Left renal cortex interstitium (tissue), 4 donors: Measurements from ENCODE around the gene MT1M. TPM values are rescaled to one million over a fixed set of nuclear protein-coding genes. Genes with fewer than 3 reads are reported as not detected.
A peak's percentile ranks its signal among the peaks of the same experiment; 100 is the strongest.
"Not testable (repeated sequence)": the region's sequence is repeated elsewhere in the genome, so short reads cannot be mapped to it uniquely, and the experiment has no call there.

Experiments used
- DNase-seq, 4 donors: peaks; one replicate each; pipeline ENCODE4 v3.0.0-alpha.2; 2013; ENCODE audit warnings: low read depth in 4 of 4, low spot score in 2 of 4, missing footprints in 1 of 4
- polyA plus RNA-seq, 4 donors: library from polyadenylated mRNA; unstranded; fragments of 120-200 nt; gene quantifications; one replicate each; pipeline ENCODE4 v1.2.1, GENCODE V29; 2013; ENCODE audit not compliant: insufficient read length in 4 of 4

Gene MT1M
- polyA plus RNA-seq, 4 donors: 0.41 to 0.96 TPM; not detected in 2

- no peak for DNase-seq
These were observed 38.1 kb downstream of the MT1M start for GRCh38 chr16:56670620-56670934.

- DNase-seq: not testable (repeated sequence)
These were observed 39.2 kb downstream of the MT1M start for GRCh38 chr16:56671691-56672090.

- DNase-seq: not testable (repeated sequence)
These were observed 39.7 kb downstream of the MT1M start for GRCh38 chr16:56672171-56672570.

GRCh38 chr16:56672761-56673536 is 40.5 kb downstream of the MT1M start:
- DNase-seq: no peak

DNA sequence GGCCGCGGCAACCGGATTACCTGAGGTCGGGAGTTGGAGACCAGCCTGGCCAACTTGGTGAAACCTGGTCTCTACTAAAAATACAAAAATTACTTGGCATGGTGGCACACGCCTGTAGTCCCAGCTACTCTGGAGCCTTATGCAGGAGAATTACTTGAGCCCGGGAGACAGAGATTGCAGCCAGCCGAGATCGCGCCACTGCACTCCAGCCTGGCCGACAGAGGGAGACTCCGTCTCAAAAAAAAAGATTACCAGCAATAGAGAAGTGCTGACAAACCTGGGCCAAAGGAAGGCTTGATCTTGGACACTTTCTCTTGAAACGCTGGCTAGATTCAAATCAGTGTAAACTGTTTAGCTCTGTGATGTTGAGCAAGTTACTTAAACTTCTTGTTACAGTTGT is 41.5 kb downstream of the MT1M start:
- no peak for DNase-seq

GRCh38 chr16:56674570-56674969 is 42.1 kb downstream of the MT1M start:
- DNase-seq: not testable (repeated sequence)

GRCh38 chr16:56675685-56676210 is 43.3 kb downstream of the MT1M start:
- no peak for DNase-seq

GRCh38 chr16:56677474-56677873 is 45.0 kb downstream of the MT1M start:
- DNase-seq: no peak

GRCh38 chr16:56679078-56679730 is 46.7 kb downstream of the MT1M start:
- DNase-seq: no peak

- no peak for DNase-seq
These were observed 47.4 kb downstream of the MT1M start for GRCh38 chr16:56679818-56680217.

DNA sequence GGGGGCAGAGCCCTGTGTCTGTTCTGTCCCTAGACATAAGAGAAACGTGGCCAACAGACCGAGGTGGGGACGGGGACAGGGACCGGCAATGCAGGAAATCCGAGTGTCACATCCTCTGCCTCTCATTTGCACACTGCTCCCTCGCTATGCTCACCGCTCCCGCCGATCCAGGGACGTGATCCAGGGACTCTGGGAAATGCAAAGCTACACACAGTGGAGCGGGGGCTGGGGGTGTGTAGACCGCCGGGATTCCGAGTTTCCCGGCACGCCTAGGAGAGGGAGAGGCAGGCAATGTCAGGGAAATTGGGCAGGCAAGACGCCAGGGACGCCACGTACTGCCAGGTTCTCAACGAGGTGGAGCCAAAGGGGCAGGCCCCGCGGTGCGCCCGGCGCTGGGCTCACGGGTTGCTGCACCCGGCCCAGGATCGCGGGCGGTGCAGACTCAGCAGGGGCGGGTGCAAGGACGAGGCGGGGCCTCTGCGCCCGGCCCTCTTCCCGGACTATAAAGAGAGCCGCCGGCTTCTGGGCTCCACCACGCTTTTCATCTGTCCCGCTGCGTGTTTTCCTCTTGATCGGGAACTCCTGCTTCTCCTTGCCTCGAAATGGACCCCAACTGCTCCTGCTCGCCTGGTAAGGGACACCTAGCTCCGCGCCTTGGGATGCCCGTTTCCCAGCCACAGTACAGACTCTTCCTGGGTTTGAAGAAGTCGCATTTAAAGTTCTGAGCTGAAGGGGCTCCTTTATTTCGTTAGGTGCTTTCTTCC is 49.7 kb downstream of the MT1M start, which contains the start of gene MT1X:
Gene MT1X, plus strand, starts transcription at position 532 of the 764 bp plus-strand sequence. Its CDS starts 71 bp downstream, at position 603.
- DNase-seq: peak in 3 of 4 donors; percentile 42 to 80 (median 67)

DNA sequence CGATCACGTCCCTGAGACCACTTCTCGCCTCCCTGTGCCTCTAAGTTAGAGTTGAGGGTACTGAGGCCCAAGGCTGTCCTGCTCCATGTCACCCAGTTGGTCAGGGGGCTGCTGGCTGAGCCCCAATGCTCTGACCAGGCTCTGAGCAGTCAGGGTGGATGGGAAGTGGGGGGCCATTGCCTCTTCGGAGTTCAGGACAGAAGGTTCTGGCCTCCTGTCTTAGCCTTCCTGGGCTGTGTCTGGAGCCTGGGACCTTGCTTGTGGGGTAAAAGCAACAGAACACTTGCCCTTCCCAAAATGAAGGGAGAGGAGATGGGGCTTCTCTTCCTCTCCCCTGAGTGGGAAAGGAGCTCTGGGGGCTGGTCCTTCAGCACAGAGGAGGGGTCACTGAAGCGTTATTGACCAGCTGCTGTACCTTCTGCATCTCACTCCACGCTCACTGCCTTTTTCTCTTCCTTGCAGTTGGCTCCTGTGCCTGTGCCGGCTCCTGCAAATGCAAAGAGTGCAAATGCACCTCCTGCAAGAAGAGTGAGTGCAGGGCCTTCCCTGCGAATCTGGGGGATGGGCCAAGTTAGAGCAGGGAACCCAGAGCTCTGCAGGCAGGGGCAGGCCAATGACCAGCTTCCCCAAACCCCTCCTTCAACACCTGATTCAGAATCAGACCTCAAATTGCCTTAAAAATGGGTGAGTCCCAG is 50.4 kb downstream of the MT1M start:
- no peak for DNase-seq

Other genes with a start within 250 kb of the MT1M start
- gene AMFR, start 207.1 kb upstream of the MT1M start, polyA plus RNA-seq: 100 to 1,000 TPM; 132 to 144 (median 133) TPM
- gene NUDT21, start 181.3 kb upstream of the MT1M start, polyA plus RNA-seq: 100 to 1,000 TPM; 109 to 139 (median 128) TPM
- 10 to 100 TPM; 35.3 to 41.1 (median 36.6) TPM for gene OGFOD1, start 181.1 kb upstream of the MT1M start, polyA plus RNA-seq
- 100 to 1,000 TPM in 1 of 4 donors, 10 to 100 TPM in 3; 77.3 to 110 (median 96.0) TPM for gene BBS2, start 112.6 kb upstream of the MT1M start, polyA plus RNA-seq
- not detected for gene MT4, start 67.6 kb upstream of the MT1M start, polyA plus RNA-seq
- 1 to 10 TPM; 1.5 to 2.4 (median 1.6) TPM for gene MT3, start 43.1 kb upstream of the MT1M start, polyA plus RNA-seq
- 10 to 100 TPM; 26.1 to 41.7 (median 31.1) TPM for gene MT2A, start 24.1 kb upstream of the MT1M start, polyA plus RNA-seq
- 10 to 100 TPM; 19.4 to 50.0 (median 38.3) TPM for gene MT1E, start 6.9 kb upstream of the MT1M start, polyA plus RNA-seq
- gene MT1A, start 6.0 kb downstream of the MT1M start, polyA plus RNA-seq: under 1 TPM in 1 of 4 donors, not detected in 3; 0.32 TPM
- gene MT1B, start 19.2 kb downstream of the MT1M start, polyA plus RNA-seq: 1 to 10 TPM in 1 of 4 donors, not detected in 3; 1.3 TPM
- 10 to 100 TPM; 43.8 to 84.1 (median 71.3) TPM for gene MT1F, start 25.3 kb downstream of the MT1M start, polyA plus RNA-seq
- 100 to 1,000 TPM in 2 of 4 donors, 10 to 100 TPM in 2; 13.2 to 180 (median 98.1) TPM for gene MT1G, start 35.4 kb downstream of the MT1M start, polyA plus RNA-seq
- 10 to 100 TPM in 3 of 4 donors, 1 to 10 TPM in 1; 4.1 to 58.4 (median 25.7) TPM for gene MT1H, start 37.2 kb downstream of the MT1M start, polyA plus RNA-seq
- 10 to 100 TPM; 19.3 to 46.9 (median 35.9) TPM for gene MT1X, start 49.8 kb downstream of the MT1M start, polyA plus RNA-seq
- gene NUP93, start 97.5 kb downstream of the MT1M start, polyA plus RNA-seq: 100 to 1,000 TPM in 1 of 4 donors, 10 to 100 TPM in 3; 73.0 to 106 (median 83.5) TPM
- gene SLC12A3, start 232.5 kb downstream of the MT1M start, polyA plus RNA-seq: 10 to 100 TPM; 38.1 to 57.2 (median 46.4) TPM